Astrocyte (in vitro differentiated cells and primary cell): ENCODE data around the gene FGF1. TPM values are rescaled to one million over a fixed set of nuclear protein-coding genes. Genes with fewer than 3 reads are reported as not detected.
A peak's percentile ranks its signal among the peaks of the same experiment; 100 is the strongest.

Experiments used
- DNase-seq: peaks from one replicate; pipeline ENCODE4 v3.0.0-alpha.2; 2010; ENCODE audit warnings: low read depth
- FAIRE-seq: peaks from 2 replicates; lab custom pipeline; 2011; peaks lifted over from hg19 to GRCh38; lab: Jason Lieb, UNC
- H2AFZ ChIP-seq: 2 replicates; pipeline ENCODE4 v1.6.0; 2012; ENCODE audit warnings: low read depth, low read length, inconsistent platforms
- H3K27ac ChIP-seq: 2 replicates; pipeline ENCODE4 v1.5.1; 2011; ENCODE audit warnings: low read depth, low read length, inconsistent platforms
- H3K27me3 ChIP-seq: 2 replicates; pipeline ENCODE4 v1.6.0; 2011; ENCODE audit warnings: low read length, inconsistent platforms; ENCODE audit not compliant: insufficient read depth
- H3K36me3 ChIP-seq: 2 replicates; pipeline ENCODE4 v1.5.1; 2011; ENCODE audit warnings: low read length, inconsistent platforms; ENCODE audit not compliant: insufficient read depth
- H3K4me1 ChIP-seq: 2 replicates; pipeline ENCODE4 v1.5.1; 2011; ENCODE audit warnings: low read length, inconsistent platforms; ENCODE audit not compliant: insufficient read depth
- H3K4me2 ChIP-seq: 2 replicates; pipeline ENCODE4 v1.6.0; 2012; ENCODE audit warnings: low read length, inconsistent platforms
- H3K4me3 ChIP-seq: 2 replicates; pipeline ENCODE4 v1.5.1; 2011; ENCODE audit warnings: low read depth, mild to moderate bottlenecking, low read length, inconsistent platforms; ENCODE audit not compliant: insufficient read depth
- H3K79me2 ChIP-seq: 2 replicates; pipeline ENCODE4 v1.6.0; 2012; ENCODE audit warnings: mild to moderate bottlenecking, low read length, inconsistent platforms; ENCODE audit not compliant: insufficient read depth
- H3K9ac ChIP-seq: 2 replicates; pipeline ENCODE4 v1.6.0; 2012; ENCODE audit warnings: mild to moderate bottlenecking, low read length, inconsistent platforms
- H3K9me3 ChIP-seq: 2 replicates; pipeline ENCODE4 v1.5.1; 2012; ENCODE audit warnings: low read depth, mild to moderate bottlenecking, low read length, inconsistent platforms; ENCODE audit not compliant: insufficient read depth
- H4K20me1 ChIP-seq: 2 replicates; pipeline ENCODE4 v1.6.0; 2012; ENCODE audit warnings: low read length, inconsistent platforms; ENCODE audit not compliant: insufficient read depth
- H3K27ac Mint-ChIP-seq: one replicate; pipeline ENCODE4 v1.8.0; 2021; ENCODE audit warnings: mild to moderate bottlenecking, mixed read lengths; ENCODE audit not compliant: unreplicated experiment
- H3K27me3 Mint-ChIP-seq: one replicate; pipeline ENCODE4 v1.8.0; 2021; ENCODE audit warnings: low read depth, mixed read lengths; ENCODE audit not compliant: unreplicated experiment
- H3K36me3 Mint-ChIP-seq: one replicate; pipeline ENCODE4 v1.8.0; 2021; ENCODE audit warnings: low read depth, mixed read lengths; ENCODE audit not compliant: unreplicated experiment
- H3K4me1 Mint-ChIP-seq: one replicate; pipeline ENCODE4 v1.8.0; 2021; ENCODE audit warnings: low read depth, mixed read lengths; ENCODE audit not compliant: unreplicated experiment
- H3K4me3 Mint-ChIP-seq: one replicate; pipeline ENCODE4 v1.8.0; 2021; ENCODE audit warnings: mild to moderate bottlenecking, moderate library complexity, mixed read lengths; ENCODE audit not compliant: unreplicated experiment
- H3K9me3 Mint-ChIP-seq: one replicate; pipeline ENCODE4 v1.8.0; 2021; ENCODE audit warnings: mild to moderate bottlenecking, mixed read lengths; ENCODE audit not compliant: unreplicated experiment
- EZH2 ChIP-seq: IDR thresholded peaks from 2 replicates; pipeline ENCODE4 v1.6.1; 2012; ENCODE audit warnings: mild to moderate bottlenecking, low read length, inconsistent platforms; ENCODE audit not compliant: insufficient read depth
- total RNA-seq: library from RNA; stranded (reverse); gene quantifications from 2 replicates; pipeline ENCODE4 v1.2.1, GENCODE V29; 2021
- TF ChIP-seq, protein P1 (sequence below): IDR thresholded peaks from 2 replicates; pipeline ENCODE4 v1.5.1; 2011; ENCODE audit warnings: low read depth, mild to moderate bottlenecking, inconsistent platforms, low read length, moderate library complexity; ENCODE audit not compliant: insufficient read depth

Gene FGF1
- total RNA-seq, 1 donor from 2014 or later: 70.9 TPM

DNA sequence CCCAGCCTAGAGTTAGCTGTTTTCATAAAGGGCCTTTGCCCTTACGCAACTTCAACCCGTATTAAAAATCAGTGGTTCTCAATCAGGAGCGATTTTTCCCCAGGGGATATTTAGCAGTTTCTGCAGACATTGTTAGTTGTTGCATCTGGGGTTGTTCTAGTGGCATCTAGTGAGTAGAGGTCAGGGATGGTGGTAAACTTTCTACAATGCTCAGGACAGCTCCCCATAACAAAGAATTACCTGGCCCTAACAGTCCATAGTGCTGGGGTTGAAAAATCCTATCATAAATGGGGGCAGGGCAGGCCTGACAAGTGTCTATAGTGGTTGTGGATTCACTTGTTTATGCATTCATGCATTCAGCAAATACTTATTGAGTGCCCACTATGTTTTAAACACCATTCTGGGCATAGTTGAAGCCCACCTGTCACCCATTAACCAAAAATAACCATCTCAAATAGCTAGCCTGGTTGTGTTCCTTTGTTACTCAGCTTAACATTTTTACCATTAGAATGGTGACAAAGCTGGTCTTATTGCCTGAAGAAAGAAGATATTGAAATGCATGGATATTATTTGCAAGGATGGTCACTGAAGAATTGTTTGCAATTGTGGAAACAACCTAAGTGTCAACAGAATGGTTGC, 15.9 kb upstream of the FGF1 start:
- Mint-ChIP-seq H3K4me1 (peaks cover 17% of the 10 kb centered on the region), H3K27me3 (peaks cover 3% of the 10 kb centered on the region), H3K9me3 (no peaks in the 10 kb centered on the region), H3K27ac (no peak overlapping the region), H3K4me3 (no peak overlapping the region), H3K36me3 (no peaks in the 10 kb centered on the region)
- no peak overlapping the region for H3K27ac ChIP-seq
- no peak overlapping the region for H2AFZ ChIP-seq
- H3K79me2 ChIP-seq: no peaks in the 10 kb centered on the region
- no peak overlapping the region for H3K9ac ChIP-seq
- TF ChIP-seq, protein P1, sequence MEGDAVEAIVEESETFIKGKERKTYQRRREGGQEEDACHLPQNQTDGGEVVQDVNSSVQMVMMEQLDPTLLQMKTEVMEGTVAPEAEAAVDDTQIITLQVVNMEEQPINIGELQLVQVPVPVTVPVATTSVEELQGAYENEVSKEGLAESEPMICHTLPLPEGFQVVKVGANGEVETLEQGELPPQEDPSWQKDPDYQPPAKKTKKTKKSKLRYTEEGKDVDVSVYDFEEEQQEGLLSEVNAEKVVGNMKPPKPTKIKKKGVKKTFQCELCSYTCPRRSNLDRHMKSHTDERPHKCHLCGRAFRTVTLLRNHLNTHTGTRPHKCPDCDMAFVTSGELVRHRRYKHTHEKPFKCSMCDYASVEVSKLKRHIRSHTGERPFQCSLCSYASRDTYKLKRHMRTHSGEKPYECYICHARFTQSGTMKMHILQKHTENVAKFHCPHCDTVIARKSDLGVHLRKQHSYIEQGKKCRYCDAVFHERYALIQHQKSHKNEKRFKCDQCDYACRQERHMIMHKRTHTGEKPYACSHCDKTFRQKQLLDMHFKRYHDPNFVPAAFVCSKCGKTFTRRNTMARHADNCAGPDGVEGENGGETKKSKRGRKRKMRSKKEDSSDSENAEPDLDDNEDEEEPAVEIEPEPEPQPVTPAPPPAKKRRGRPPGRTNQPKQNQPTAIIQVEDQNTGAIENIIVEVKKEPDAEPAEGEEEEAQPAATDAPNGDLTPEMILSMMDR: no peak
- TF ChIP-seq EZH2: no peak
- H3K4me1 ChIP-seq: peaks cover 16% of the 10 kb centered on the region
- H3K4me3 ChIP-seq: no peak overlapping the region
- no peak for DNase-seq
- no peaks in the 10 kb centered on the region for H4K20me1 ChIP-seq
- no peaks in the 10 kb centered on the region for H3K36me3 ChIP-seq
- no peak for FAIRE-seq
- H3K4me2 ChIP-seq: no peak overlapping the region
- no peaks in the 10 kb centered on the region for H3K9me3 ChIP-seq
- no peaks in the 10 kb centered on the region for H3K27me3 ChIP-seq

DNA sequence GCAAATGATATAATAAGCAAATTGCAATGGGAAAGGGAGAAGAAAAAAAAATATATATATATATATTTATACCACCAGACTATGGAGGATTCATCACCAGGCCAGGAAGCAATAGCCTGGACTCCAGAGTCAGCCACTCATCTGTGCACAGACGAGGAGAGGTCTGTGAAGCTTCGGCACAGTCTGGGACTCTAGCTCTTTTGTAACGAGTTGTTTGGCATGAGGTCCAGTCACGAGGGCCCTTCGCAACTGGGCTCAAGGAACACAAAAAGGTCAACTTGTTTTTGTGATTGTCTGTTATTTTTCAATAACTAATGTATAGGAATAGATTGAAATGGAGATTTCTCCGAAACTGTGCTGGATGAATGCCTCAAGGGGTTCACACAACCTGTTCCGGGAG, 14.7 kb upstream of the FGF1 start:
- no peak overlapping the region for H3K9ac ChIP-seq
- peaks cover 18% of the 10 kb centered on the region for H3K4me1 Mint-ChIP-seq
- H3K4me1 ChIP-seq: peaks cover 16% of the 10 kb centered on the region
- no peaks in the 10 kb centered on the region for H3K79me2 ChIP-seq
- H3K4me2 ChIP-seq: no peak overlapping the region
- FAIRE-seq (no peak), DNase-seq (no peak)
- no peaks in the 10 kb centered on the region for H3K36me3 ChIP-seq
- H3K9me3 Mint-ChIP-seq: no peaks in the 10 kb centered on the region
- H3K27me3 Mint-ChIP-seq: peaks cover 3% of the 10 kb centered on the region
- TF ChIP-seq EZH2: no peak
- TF ChIP-seq, protein P1: no peak
- no peak overlapping the region for H3K4me3 Mint-ChIP-seq
- H3K36me3 Mint-ChIP-seq: no peaks in the 10 kb centered on the region
- no peak overlapping the region for H3K27ac Mint-ChIP-seq
- no peak overlapping the region for H3K27ac ChIP-seq
- H3K4me3 ChIP-seq: no peak overlapping the region
- H3K9me3 ChIP-seq: no peaks in the 10 kb centered on the region
- no peaks in the 10 kb centered on the region for H4K20me1 ChIP-seq
- H2AFZ ChIP-seq: no peak overlapping the region
- H3K27me3 ChIP-seq: no peaks in the 10 kb centered on the region

DNA sequence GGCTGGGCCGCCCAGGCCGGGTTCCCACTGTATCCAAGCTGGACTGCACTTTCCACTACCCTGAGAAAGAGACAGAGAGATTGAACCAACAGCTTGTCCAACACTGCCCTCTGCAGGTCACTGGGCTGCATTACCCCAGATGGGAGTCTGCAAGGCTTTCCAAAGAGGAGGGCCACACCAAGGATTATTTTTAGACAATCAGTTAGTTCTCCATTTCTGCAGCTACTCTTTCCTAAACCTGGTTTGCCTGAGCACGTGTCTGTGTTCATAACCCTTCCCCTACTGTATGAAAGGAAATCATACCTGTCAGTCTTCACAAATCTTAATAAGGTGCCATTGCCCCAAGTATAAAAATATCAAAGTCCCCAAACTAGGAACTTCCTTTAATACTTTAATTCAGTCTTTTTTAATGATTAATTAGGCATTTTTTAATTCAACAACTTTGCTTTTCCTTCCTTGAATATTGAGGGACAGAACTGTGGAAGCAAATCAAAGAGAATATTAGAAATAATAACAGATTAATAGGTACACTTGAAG, 13.4 kb upstream of the FGF1 start:
- Histone ChIP-seq H3K27me3 (no peaks in the 10 kb centered on the region), H2AFZ (no peak overlapping the region), H3K27ac (no peak overlapping the region), H3K9me3 (no peaks in the 10 kb centered on the region), H4K20me1 (no peaks in the 10 kb centered on the region), H3K4me2 (peak overlapping the region; percentile 12), H3K79me2 (no peaks in the 10 kb centered on the region), H3K9ac (no peak overlapping the region), H3K4me3 (no peak overlapping the region), H3K4me1 (peaks cover 16% of the 10 kb centered on the region), H3K36me3 (no peaks in the 10 kb centered on the region)
- Mint-ChIP-seq H3K4me1 (peaks cover 18% of the 10 kb centered on the region), H3K4me3 (no peak overlapping the region), H3K36me3 (no peaks in the 10 kb centered on the region), H3K9me3 (no peaks in the 10 kb centered on the region), H3K27ac (no peak overlapping the region), H3K27me3 (peaks cover 3% of the 10 kb centered on the region)
- DNase-seq: peak; percentile 41
- no peak for TF ChIP-seq EZH2
- TF ChIP-seq, protein P1: peak; percentile 99
- peak; percentile 66 for FAIRE-seq
